Measurements from ENCODE around the gene ANAPC16.
"Not testable (repeated sequence)": the region's sequence is repeated elsewhere in the genome, so short reads cannot be mapped to it uniquely, and the experiment has no call there.

The ANAPC16 gene

GRCh38 chr10:72215611-72216549 lies at the start of gene ANAPC16, which contains the start of gene ASCC1:
ANAPC16 (plus strand) TSS chr10:72216012; CDS start chr10:72223915, 7,903 bp downstream.
ASCC1 (minus strand) TSS chr10:72216276; CDS start chr10:72213298, 2,978 bp downstream.
- in situ Hi-C loops (cut with MboI; ENCODE audit: low sequenced_read_pairs) = no loop called here

DNA sequence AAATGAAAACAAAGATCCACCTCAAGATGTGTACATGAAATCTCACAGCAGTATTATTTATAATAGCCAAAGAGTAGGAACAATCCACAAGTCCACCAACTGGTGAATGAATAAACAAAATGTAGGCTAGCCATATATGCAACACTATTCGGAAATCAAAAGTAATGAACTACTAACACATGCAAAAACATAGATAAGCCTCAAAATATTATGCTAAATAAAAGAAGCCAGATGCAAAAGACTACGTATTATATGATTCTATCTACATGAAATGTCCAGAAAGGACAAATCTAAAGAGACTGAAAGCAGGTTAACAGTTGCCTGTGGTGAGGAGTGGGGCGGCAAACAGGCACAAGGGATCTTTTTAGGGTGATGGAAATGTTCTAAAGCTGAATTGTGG lies 48.7 kb upstream of the ANAPC16 start:
- in situ Hi-C loops (cut with MboI; ENCODE audit: low sequenced_read_pairs) = no loop called here

DNA sequence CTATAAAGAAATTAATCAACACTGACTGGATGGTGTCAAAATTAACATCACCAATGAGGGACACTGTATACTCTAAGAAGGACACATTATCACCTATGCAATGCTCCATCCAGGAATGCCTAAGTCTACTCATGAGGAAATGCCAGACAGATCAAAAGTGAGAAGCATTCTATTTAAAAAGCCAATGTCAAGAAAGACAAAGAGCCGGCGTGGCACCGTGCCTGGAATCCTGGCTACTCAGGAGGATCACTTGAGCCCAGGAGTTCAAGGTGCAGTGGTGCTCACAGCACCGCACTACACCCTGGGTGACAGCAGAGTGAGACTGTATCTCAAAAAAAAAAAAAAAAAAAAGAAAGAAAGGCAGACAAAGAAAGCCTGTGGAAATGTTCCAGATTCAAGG lies 45.5 kb upstream of the ANAPC16 start:
- in situ Hi-C loops (cut with MboI; ENCODE audit: low sequenced_read_pairs) = no loop called here

DNA sequence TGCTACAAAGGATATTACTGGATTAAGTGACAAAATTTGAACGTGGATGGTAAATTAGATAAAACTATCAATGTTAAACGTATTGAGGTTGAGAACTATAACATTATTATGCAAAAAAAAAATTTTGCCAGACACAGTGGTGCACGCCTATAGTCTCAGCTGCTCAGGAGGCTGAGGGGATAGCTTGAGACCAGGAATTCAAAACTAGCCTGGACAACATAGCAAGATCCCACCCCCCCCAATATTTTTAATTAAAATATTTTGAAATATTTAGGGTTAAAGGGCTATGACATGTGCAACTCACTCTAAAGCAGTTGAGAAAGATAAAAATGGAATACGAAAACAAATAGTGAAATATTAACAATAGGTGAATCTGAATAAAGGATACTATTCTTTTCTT lies 45.1 kb upstream of the ANAPC16 start:
- in situ Hi-C loops (cut with MboI; ENCODE audit: low sequenced_read_pairs) = no loop called here

- in situ Hi-C loops (cut with MboI; ENCODE audit: low sequenced_read_pairs) = no loop called here
Measured at GRCh38 chr10:72171175-72171630, 44.6 kb upstream of the ANAPC16 start.

GRCh38 chr10:72173262-72173618 lies 42.6 kb upstream of the ANAPC16 start:
- in situ Hi-C loops (cut with MboI; ENCODE audit: low sequenced_read_pairs) = no loop called here

- in situ Hi-C loops (cut with MboI; ENCODE audit: low sequenced_read_pairs) = no loop called here
Measured at GRCh38 chr10:72173619-72174296, 42.1 kb upstream of the ANAPC16 start.

DNA sequence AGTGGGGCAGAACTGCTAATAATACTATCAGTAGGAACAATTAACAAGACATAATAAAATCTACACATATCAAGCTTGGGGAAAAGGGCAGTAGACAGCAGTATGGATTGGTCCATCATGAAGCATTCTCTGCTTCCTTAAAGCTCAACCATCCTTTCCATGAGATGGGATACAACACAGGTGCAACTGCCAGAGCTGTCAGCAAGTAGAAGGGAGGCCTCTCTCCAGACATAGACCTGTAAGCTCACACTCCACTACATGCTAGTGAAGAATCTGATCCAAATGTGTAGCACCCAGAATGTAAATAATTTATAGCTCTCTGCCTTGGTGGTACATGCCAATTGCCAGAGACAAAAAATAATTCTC lies 41.5 kb upstream of the ANAPC16 start:
- in situ Hi-C loops (cut with MboI; ENCODE audit: low sequenced_read_pairs) = no loop called here

DNA sequence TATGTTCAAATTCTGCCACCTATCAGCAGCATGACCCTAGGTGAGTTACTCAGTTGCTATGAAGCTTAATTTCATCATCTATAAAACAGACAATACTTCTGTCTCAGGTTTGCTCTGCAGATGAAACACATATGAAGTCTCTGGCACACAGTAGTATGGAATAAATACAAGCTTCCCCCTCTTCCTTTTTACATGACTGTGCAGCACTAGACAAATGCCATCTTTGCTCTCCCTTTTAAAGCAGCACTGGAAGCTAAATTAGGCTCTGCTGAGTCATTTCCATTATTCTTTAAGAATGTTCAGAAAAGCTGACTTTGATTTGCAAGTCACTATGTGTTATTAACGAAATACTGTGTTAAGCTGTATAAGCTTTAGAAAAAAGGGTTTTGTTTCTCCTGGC lies 40.7 kb upstream of the ANAPC16 start:
- in situ Hi-C loops (cut with MboI; ENCODE audit: low sequenced_read_pairs) = no loop called here

- in situ Hi-C loops (cut with MboI; ENCODE audit: low sequenced_read_pairs) = no loop called here
Measured at GRCh38 chr10:72176701-72177100, 39.1 kb upstream of the ANAPC16 start.

DNA sequence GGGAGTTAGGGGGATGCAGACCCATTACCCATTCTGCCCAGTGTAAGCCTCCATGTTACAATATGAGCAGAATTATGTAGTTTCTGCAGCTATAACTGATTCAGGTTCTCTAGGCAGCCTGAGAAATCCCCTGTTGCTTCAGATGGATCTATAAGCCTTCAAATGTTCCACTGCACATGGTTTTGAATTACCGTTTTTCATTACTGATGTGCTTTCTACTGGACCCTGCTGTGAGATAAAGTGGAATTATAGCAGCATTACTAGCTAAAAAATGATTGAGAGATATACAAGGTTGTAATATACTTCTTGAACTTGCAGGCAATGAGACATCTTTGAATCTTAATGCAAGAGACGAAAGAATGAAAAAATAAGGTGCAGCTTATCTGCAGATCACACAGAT lies 38.4 kb upstream of the ANAPC16 start:
- in situ Hi-C loops (cut with MboI; ENCODE audit: low sequenced_read_pairs) = no loop called here

GRCh38 chr10:72184156-72184555 lies 31.7 kb upstream of the ANAPC16 start:
- in situ Hi-C loops (cut with MboI; ENCODE audit: low sequenced_read_pairs) = no loop called here

- in situ Hi-C loops (cut with MboI; ENCODE audit: low sequenced_read_pairs) = no loop called here
Measured at GRCh38 chr10:72186258-72186981, 29.4 kb upstream of the ANAPC16 start.

GRCh38 chr10:72186982-72187330 lies 28.9 kb upstream of the ANAPC16 start:
- in situ Hi-C loops (cut with MboI; ENCODE audit: low sequenced_read_pairs) = no loop called here

DNA sequence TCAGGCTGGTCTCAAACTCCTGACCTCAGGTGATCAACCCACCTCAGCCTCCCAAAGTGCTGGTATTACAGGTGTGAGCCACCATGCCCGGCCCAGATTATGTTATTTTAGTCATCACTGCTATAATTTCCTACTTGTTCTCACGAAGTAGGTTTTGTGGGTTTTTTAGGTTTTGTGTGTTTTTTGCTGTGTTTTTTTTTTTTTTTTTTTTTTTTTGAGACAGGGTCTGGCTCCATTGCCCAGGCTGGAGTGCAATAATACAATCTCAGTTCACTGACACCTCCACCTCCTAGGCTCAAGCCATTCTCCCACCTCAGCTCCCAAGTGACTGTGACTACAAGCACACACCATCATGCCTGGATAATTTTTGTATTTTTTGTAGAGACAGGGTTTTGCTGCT lies 20.9 kb upstream of the ANAPC16 start:
- in situ Hi-C loops (cut with MboI; ENCODE audit: low sequenced_read_pairs) = no loop called here

GRCh38 chr10:72200883-72201282 lies 14.9 kb upstream of the ANAPC16 start:
- in situ Hi-C loops (cut with MboI; ENCODE audit: low sequenced_read_pairs) = no loop called here

- in situ Hi-C loops (cut with MboI; ENCODE audit: low sequenced_read_pairs) = no loop called here
Measured at GRCh38 chr10:72201293-72201692, 14.5 kb upstream of the ANAPC16 start.

- in situ Hi-C loops (cut with MboI; ENCODE audit: low sequenced_read_pairs) = no loop called here
Measured at GRCh38 chr10:72204296-72204695, 11.5 kb upstream of the ANAPC16 start.

GRCh38 chr10:72204724-72205123 lies 11.1 kb upstream of the ANAPC16 start:
- in situ Hi-C loops (cut with MboI; ENCODE audit: low sequenced_read_pairs) = no loop called here

DNA sequence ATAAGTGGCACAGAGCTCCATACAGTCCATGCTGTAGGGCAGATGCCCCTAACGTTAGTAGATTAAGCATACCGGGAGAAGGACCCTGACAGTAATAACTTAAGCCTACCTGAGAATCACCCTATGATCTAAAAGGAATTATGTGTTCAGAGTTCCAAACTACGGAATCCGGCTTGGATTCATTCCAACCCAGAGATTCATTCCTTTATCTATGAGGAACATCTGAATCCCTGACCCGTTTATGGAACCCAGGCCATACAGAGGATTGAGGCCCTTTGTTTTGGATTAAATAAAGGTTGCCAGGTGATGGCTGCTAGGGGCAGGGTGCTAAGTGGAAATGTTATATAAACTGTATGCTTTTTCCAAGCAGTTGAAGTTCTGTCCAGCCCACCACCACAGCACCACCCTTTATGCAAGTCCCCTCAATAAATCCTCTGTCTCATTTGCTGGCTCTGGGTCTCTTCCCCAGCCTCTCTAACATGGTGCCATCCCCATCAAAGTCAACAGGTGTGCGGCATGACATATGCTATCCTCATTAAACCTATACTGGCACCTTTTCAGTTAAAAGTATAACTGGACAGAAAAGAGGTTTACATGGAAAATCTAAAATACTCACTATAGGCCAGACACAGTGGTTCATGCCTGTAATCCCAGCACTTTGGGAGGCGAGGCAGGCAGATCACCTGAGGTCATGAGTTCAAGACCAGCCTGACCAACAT lies 9.1 kb upstream of the ANAPC16 start:
- in situ Hi-C loops (cut with MboI; ENCODE audit: low sequenced_read_pairs) = no loop called here

DNA sequence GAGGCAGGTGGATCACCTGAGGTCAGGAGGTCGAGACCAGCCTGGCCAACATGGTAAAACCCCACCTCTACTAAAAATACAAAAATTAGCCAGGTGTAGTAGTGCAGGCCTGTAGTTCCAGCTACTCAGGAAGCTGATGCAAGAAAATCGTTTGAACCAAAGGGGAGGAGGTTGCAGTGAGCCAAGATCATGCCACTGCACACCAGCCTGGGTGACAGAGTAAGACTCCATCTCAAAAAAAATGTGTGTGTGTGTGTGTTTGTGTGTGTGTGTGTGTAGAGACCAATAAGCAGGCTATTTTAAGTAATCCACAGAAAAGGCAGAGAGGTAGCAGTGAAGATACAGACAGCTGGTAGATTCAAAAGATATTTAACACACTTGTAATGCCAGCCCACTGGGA lies 7.3 kb upstream of the ANAPC16 start:
- in situ Hi-C loops (cut with MboI; ENCODE audit: low sequenced_read_pairs) = not testable (repeated sequence)
